ENCODE data around the gene MFRP. TPM values are rescaled to one million over a fixed set of nuclear protein-coding genes. Genes with fewer than 3 reads are reported as not detected.
A peak's percentile ranks its signal among the peaks of the same experiment; 100 is the strongest.

MFRP gene
- total and polyA plus RNA-seq, 9 of the 15 experiments (the other 6 are each of a cell fraction or from before 2014, with no cell fraction given): not detected

DNA sequence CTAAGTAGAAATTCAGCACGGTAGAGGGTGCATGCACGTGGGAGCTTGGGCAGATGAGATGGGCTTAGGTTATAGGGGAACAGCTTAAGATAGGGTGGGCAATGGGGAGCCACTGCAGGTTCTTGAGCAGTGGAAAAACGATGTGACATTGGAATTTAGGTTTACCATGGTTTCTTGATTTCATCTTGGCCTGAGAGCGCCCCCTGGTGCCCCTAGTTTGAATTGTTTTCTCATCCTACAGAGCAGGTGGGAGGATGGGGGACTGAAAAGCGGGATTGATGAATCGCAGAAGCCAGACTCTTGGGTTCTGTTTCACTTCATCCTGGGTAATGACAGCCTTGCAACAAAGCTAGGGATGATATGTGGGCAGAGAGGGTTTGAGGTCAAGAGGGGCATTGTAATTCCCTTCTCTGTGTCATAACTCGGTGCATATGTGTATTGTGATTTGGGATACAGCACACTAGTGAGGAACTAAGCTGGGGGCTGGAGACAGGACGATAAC is 22.9 kb downstream of the MFRP start (continued):
- TF ChIP-seq EP300 (IDR thresholded peaks at IDR 0.05; ENCODE audit: low read length) (no peak; the same call in 1 of the 2 replicates), RNF2 (IDR thresholded peaks at IDR 0.05) (no peak), PHF8 (IDR thresholded peaks at IDR 0.05; ENCODE audit: borderline replicate concordance, low read length) (no peak), ZNF507 (tag; conservative IDR thresholded peaks at IDR 0.05) (no peak), RAD21 (CRISPR knock-in tag; conservative IDR thresholded peaks at IDR 0.05 in 1 of 2, IDR thresholded peaks at IDR 0.05 in 1 of 2) (peak; percentile 57 to 81), RBM22 (IDR thresholded peaks at IDR 0.05; ENCODE audit: low read depth, low read length, poor library complexity, severe bottlenecking) (no peak), SAP30 (IDR thresholded peaks at IDR 0.05; ENCODE audit: borderline replicate concordance, insufficient read depth, low read depth, low read length, poor library complexity, severe bottlenecking) (no peak), MCM3 (IDR thresholded peaks at IDR 0.05) (no peak), FOS (IDR thresholded peaks at IDR 0.05; ENCODE audit: extremely low read depth, insufficient read length) (no peak), ETS1 (conservative IDR thresholded peaks at IDR 0.05; ENCODE audit: control insufficient read depth, low read depth, low read length) (no peak), FUS (optimal IDR thresholded peaks at IDR 0.05; ENCODE audit: low read depth, low read length) (no peak), ERF (CRISPR knock-in tag; IDR thresholded peaks at IDR 0.05) (no peak), SMAD4 (CRISPR knock-in tag; conservative IDR thresholded peaks at IDR 0.05) (0 out of 2 replicates have a peak, but pooled peaks have one; percentile 5), CLOCK (CRISPR knock-in tag; IDR thresholded peaks at IDR 0.05; ENCODE audit: borderline replicate concordance) (no peak), ZKSCAN8 (CRISPR knock-in tag; IDR thresholded peaks at IDR 0.05) (no peak), PYGO2 (tag; IDR thresholded peaks at IDR 0.05) (no peak), TEAD4 (IDR thresholded peaks at IDR 0.05; ENCODE audit: low read length) (peak; percentile 74), TEAD4 (CRISPR knock-in tag; IDR thresholded peaks at IDR 0.05; ENCODE audit: borderline replicate concordance) (no peak)
- TF ChIP-seq, protein P1, sequence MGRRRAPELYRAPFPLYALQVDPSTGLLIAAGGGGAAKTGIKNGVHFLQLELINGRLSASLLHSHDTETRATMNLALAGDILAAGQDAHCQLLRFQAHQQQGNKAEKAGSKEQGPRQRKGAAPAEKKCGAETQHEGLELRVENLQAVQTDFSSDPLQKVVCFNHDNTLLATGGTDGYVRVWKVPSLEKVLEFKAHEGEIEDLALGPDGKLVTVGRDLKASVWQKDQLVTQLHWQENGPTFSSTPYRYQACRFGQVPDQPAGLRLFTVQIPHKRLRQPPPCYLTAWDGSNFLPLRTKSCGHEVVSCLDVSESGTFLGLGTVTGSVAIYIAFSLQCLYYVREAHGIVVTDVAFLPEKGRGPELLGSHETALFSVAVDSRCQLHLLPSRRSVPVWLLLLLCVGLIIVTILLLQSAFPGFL (CRISPR knock-in tag; IDR thresholded peaks at IDR 0.05): 0 out of 2 replicates have a peak, but pooled peaks have one; percentile 49
- TF ChIP-seq, protein P2, sequence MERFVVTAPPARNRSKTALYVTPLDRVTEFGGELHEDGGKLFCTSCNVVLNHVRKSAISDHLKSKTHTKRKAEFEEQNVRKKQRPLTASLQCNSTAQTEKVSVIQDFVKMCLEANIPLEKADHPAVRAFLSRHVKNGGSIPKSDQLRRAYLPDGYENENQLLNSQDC (CRISPR knock-in tag; IDR thresholded peaks at IDR 0.05): no peak

All from K562 (cell line).